Measurements from ENCODE around the gene EFNA5.

- TF ChIP-seq EZH2 (IDR thresholded peaks at IDR 0.05) (no peak), POLR2AphosphoS5 (IDR thresholded peaks at IDR 0.05; ENCODE audit: borderline replicate concordance, low read depth, low read length) (no peak)
These were observed 54.5 kb downstream of the EFNA5 start for GRCh38 chr5:107616213-107616612.

Data from SK-N-MC (cell line).